HEK293 (cell line): Measurements from ENCODE around the gene RPS28.

ENCODE experiments used
- REST ChIP-seq: fragments of 450-650 bp; formaldehyde crosslinking; IDR thresholded peaks from 2 replicates; pipeline ENCODE4 v1.5.1; 2016; ENCODE audit warnings: missing biosample characterization, missing genetic modification characterization
- ZNF48 ChIP-seq: fragments of 450-650 bp; formaldehyde crosslinking; IDR thresholded peaks from 2 replicates; pipeline ENCODE4 v1.5.1; 2016; ENCODE audit warnings: missing biosample characterization, missing genetic modification characterization
- ZNF624 ChIP-seq: fragments of 450-650 bp; formaldehyde crosslinking; IDR thresholded peaks from 2 replicates; pipeline ENCODE4 v1.5.1; 2017; ENCODE audit warnings: missing biosample characterization, missing genetic modification characterization
- ZNF76 ChIP-seq: fragments of 450-650 bp; formaldehyde crosslinking; IDR thresholded peaks from 2 replicates; pipeline ENCODE4; 2016; ENCODE audit warnings: low read depth, missing biosample characterization, missing genetic modification characterization, borderline replicate concordance
- TF ChIP-seq, protein P1 (sequence below): fragments of 450-650 bp; formaldehyde crosslinking; IDR thresholded peaks from 2 replicates; pipeline ENCODE4 v1.5.1; 2016; ENCODE audit warnings: missing biosample characterization, missing genetic modification characterization

DNA sequence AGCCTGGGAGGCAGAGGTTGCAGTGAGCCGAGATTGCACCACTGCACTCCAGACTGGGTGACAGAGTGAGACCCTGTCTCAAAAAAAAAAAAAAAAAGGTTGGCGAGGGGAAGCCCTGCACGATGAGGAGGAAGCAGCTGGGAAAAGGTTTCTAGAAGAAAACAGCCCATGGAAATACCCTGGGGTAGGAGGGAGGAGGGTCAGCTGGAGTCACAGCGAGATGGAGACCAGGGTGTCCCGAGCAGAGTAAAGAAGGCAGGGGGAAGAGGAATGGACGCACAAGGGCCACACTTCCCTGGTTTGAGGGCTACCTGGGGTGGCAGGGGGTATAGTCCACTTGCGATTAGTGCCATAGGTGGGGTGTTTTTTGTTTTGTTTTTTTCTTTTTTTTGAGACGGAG lies 15.4 kb downstream of the RPS28 start:
- TF ChIP-seq ZNF76 (tag by site-specific recombination) = no peak
- TF ChIP-seq, protein P1, sequence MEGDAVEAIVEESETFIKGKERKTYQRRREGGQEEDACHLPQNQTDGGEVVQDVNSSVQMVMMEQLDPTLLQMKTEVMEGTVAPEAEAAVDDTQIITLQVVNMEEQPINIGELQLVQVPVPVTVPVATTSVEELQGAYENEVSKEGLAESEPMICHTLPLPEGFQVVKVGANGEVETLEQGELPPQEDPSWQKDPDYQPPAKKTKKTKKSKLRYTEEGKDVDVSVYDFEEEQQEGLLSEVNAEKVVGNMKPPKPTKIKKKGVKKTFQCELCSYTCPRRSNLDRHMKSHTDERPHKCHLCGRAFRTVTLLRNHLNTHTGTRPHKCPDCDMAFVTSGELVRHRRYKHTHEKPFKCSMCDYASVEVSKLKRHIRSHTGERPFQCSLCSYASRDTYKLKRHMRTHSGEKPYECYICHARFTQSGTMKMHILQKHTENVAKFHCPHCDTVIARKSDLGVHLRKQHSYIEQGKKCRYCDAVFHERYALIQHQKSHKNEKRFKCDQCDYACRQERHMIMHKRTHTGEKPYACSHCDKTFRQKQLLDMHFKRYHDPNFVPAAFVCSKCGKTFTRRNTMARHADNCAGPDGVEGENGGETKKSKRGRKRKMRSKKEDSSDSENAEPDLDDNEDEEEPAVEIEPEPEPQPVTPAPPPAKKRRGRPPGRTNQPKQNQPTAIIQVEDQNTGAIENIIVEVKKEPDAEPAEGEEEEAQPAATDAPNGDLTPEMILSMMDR (tag by site-specific recombination) = no peak
- no peak for TF ChIP-seq ZNF624
- no peak for TF ChIP-seq ZNF48 (tag by site-specific recombination)
- no peak for TF ChIP-seq REST (tag by site-specific recombination)
